Dermis blood vessel endothelial cell (primary cell): Measurements from ENCODE around the gene LIX1. TPM values are rescaled to one million over a fixed set of nuclear protein-coding genes. Genes with fewer than 3 reads are reported as not detected.
"Not testable (repeated sequence)": the region's sequence is repeated elsewhere in the genome, so short reads cannot be mapped to it uniquely, and the experiment has no call there.

ENCODE experiments used
- DNase-seq: peaks from one replicate; pipeline ENCODE4 v3.0.0; 2010
- total RNA-seq: library from RNA; depleted of rRNA; stranded (reverse); fragments of >200 nt; gene quantifications from 2 replicates; pipeline ENCODE4 v1.2.3, GENCODE V29; 2014

LIX1 gene
- total RNA-seq, 1 donor from 2014 or later = not detected

DNA sequence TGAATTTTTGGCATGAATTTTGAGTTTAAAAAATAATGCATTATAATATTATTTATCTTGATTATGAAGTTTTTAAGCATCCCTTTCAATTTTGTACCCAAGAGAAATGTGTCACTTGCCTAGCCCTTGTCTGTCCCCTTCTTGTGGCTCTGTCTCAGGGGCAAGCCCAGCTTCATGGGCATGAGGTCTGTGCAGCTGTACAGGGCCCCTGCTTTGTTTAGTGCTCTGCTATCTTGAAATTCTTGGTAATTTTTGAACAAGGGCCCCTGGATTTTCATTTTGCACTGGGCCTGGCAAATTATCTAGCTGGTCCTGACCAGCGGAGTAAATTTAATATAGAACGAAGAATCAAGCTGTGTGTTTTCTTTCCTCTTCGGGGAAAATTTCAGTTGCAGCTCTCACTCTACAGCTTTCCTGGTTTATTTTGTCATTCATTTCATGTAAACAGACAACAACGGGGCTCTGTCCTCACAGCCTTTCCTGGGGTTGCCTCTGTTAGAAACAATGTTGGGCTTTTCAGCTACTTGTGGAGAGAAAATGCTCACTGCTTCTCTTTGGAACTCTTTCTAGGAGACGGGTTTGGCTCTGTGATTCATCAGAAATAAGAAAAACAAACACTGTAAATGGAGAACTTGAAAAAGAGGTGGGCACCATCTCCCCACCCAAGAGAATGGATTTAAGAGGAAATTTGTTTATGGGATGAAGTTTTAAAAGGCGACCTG is 41.1 kb downstream of the LIX1 start:
- DNase-seq = no peak

DNA sequence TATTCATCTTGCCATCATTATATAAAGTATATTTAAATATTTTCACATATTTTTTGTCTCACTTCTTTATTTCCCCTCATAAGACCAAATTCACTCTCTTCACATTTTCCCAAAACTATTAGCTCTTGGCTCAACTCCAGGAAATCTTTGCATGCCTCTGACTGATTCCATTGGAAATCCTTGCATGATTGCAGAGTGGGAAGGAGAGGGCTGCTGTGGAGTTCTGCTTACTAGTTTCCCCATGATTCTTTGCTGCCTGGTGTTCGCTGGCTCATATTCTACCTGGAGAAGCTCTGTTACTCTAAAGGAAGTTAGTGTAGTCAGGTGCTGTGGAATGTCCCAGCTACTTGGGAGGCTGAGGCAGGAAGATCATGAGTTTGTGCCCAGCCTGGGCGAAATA is 41.9 kb downstream of the LIX1 start:
- DNase-seq = no peak

- no peak for DNase-seq
Measured at GRCh38 chr5:97098922-97099321, 43.5 kb downstream of the LIX1 start.

DNA sequence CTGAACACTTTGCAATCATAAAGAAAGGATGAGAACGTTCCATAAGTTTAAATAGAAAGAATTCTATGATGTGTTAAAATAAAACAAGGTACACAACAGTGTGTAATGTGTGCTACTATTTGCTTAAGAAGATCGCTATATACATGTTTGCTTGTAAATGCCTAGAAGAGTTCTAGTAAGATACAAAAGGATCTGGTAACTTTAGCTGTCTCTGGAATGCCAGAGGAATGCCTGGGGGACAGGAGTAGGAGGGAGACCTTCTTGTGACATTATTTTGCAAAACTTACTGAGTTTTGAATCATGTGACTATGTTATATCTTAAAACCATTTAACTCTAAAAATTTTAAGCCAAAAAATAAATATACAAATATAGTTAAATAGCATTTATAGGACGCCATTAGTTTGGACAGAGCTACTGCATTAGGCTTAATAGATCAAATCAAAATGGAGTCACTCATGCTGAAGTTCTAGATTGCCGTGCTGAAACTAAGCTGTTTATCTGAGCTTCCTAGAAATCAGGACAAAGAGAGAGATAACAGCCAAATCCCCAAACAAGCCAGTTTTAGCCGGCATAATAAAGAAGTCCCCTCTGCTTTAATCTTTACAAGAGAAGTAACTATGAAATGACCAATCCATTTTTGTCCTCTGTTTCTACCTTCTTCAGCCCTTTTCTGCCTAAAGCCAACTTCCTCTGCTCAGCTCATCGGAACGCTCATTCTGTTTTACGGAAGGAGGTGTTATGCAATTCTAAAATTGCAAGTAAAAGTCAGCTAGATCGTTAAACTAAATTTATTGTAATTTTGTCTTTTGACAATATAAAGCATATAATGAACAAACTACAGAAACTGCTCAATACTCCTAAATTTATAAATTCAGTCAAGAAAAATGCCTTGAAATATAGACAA is 44.8 kb downstream of the LIX1 start:
- no peak for DNase-seq

- no peak for DNase-seq
Measured at GRCh38 chr5:97096846-97097245, 45.6 kb downstream of the LIX1 start.

- no peak for DNase-seq
Measured at GRCh38 chr5:97096191-97096590, 46.2 kb downstream of the LIX1 start.

DNA sequence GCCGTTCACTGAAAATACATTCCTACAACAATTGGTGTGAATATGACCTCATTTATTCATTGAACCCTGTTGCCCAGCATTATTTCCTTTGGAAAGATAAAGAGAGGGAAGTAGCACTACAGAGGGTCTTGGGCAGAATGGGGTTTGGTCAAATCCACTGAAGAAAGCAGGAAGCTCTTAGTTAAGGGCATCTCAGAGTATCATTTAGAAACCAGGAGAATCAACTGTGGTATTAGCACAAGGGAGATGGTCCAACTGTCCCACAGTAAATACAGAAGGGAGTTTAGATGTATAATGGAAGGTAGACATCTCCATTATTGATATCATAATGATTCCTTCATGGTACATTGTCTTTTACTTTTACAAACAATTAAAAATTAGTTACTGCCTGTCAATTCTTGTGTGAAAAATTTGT is 47.1 kb downstream of the LIX1 start:
- no peak for DNase-seq

GRCh38 chr5:97094579-97095317 is 47.7 kb downstream of the LIX1 start:
- DNase-seq = no peak

- DNase-seq = no peak
Measured at GRCh38 chr5:97093193-97093592, 49.2 kb downstream of the LIX1 start.

GRCh38 chr5:97090944-97091343 is 51.5 kb downstream of the LIX1 start:
- no peak for DNase-seq

- no peak for DNase-seq
Measured at GRCh38 chr5:97089149-97089801, 53.1 kb downstream of the LIX1 start.

DNA sequence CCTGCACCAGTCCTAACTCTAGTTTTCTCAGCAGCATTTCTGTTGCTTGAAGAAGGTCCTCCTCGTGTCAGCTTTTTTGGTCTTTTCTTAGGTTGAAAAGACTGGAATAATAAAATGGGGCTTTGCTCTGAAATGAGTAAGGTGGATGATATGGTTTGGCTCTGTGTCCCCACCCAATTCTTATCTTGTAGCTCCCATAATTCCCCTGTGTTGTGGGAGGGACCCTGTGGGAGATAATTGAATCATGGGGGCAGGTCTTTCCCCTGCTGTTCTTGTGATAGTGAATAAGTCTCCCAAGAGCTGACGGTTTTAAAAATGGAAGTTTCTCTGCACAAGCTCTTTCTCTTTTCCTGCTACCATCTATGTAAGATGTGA is 53.6 kb downstream of the LIX1 start:
- no peak for DNase-seq

DNA sequence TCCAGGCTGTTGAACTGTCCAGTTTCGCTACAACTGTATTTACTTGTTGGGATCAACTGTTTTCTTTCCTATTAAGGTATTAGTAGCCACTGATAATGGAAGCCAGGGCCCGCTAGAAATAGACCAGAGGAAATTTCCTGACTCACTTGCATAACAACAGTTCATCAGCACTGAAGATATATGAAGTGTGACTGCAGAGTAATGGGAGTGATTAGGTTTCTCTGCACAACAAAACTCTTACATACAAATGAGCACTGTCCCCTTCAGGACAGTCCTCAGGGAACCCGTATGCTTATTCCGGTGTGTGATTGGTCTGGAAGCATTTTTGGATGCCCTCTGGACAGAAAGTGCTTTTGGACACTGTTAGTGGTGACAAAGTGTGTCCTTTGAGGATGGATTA is 55.3 kb downstream of the LIX1 start:
- DNase-seq = no peak

DNA sequence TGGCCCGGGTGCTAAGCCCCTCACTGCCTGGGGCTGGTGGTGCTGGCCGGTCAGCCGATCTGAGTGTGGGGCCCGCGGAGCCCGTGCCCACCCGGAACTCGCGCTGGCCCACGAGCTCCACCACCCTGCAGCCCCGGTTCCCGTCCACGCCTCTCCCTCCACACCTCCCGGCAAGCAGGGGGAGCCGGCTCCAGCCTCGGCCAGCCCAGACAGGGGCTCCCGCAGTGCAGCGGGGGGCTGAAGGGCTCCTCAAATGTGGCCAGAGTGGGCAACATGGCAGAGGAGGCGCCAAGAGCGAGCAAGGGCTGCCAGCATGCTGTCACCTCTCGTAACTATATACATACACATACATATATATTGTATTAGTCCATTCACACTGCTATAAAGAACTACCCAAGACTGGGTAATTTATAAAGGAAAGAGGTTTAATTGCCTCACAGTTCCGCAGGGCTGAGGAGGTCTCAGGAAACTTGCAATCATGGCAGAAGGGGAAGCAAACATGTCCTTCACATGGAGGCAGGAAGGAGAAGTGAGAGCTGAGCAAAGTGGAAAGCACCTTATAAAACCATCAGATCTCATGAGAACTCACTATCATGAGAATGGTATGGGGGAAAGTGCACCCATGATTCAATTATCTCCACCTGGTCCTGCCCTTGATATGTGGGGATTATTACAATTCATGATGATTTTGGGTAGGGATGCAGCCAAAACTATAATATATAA is 56.8 kb downstream of the LIX1 start:
- no peak for DNase-seq

DNA sequence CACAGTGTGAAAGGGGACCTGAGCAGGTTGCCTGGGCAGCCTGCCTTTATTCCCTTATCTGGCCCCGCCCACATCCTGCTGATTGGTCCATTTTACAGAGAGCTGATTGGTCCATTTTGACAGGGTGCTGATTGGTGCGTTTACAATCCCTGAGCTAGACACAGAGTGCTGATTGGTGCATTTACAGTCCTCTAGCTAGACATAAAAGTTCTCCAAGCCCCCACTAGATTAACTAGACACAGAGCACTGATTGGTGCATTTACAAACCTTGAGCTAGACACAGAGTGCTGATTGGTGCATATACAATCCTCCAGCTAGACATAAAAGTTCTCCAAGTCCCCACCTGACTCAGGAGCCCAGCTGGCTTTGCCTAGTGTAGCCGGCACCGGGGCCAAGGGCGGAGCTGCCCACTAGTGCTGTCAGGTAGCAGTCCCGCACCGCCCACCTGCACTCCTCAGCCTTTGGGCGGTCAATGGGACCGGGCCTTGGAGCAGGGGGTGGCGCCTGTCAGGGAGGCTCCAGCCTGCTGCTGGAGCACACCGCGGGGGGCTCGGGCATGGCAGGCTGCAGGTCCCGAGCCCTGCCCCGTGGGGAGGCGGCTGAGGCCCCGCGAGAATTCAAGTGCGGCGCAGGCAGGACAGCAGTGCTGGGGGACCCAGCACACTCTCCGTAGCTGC is 57.5 kb downstream of the LIX1 start:
- DNase-seq = not testable (repeated sequence)

DNA sequence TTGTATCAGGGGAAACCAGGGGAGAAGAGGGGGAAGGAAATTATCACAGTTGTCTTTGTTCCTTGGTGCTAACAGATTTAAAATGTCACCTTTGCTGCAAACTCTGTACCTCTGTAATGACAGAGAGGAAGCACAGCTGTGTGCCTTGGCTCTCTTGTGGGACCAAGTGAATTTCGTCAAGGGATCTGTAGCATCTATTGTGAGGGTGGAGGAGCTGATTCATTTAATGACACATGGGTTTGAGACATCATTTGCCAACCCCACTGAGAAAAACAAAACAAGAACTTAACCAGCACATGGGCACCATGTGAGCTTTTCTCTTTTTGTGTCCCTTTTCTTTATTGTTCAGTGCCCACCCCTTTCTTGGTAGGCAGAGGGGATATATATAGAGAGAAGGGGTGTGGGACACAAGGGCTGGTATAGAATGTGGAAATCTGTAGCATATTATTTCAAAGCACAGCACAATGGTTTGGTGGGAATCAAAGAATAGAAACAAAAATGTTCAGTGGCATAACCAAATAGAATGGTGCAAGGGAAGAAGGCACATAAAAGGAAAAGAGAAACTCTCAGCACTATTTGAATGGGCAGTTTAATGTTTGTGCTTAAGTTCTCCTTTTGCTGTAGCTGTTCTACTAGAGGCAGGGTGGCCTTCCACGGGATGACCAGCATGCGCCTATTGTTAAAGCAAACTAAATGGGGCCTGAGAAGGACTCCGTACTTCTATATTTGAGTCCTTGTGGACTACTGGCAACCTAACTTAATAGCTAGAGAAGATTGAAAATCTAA is 63.3 kb downstream of the LIX1 start:
- no peak for DNase-seq

- DNase-seq = no peak
Measured at GRCh38 chr5:97077246-97077645, 65.2 kb downstream of the LIX1 start.

DNA sequence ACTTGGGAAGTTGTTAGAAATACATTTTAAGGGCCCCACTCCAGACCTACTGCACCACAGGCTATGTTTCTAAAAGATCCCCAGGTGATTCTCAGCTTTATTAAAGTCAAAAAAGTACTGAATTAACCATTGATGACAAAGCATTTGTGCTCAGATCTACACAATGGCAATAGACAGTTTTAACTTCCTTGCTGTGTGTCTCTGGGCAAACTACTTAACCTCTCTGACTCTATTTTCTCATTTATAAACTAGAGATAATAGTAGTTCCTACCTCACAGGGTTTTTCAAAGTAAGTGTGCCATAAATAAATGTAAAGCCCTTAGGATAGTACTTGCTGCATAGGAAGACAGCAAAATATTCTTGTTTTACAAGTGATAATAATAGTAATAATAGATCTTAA is 66.3 kb downstream of the LIX1 start:
- DNase-seq = no peak

DNA sequence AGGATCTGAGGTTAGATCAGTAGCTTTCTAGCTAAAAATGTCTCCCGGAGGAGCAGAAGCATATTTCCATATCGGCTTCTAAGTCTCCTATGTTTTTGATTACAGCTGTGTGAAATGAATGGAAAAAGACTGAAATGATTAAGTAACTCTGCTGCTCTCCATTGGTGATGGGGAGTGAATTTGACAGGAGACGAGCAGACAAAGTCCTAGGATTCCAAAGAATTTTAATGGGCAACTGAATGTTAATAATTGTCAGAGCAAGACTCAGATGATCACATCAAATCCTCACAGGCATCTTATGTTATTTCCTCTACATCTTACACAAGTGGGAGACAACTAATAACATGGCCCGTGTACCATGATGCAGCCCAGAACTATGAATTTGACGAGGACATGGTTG is 66.8 kb downstream of the LIX1 start:
- DNase-seq = no peak

- no peak for DNase-seq
Measured at GRCh38 chr5:97074859-97075489, 67.4 kb downstream of the LIX1 start.
